ENCODE measurements around the gene LTA.

DNA sequence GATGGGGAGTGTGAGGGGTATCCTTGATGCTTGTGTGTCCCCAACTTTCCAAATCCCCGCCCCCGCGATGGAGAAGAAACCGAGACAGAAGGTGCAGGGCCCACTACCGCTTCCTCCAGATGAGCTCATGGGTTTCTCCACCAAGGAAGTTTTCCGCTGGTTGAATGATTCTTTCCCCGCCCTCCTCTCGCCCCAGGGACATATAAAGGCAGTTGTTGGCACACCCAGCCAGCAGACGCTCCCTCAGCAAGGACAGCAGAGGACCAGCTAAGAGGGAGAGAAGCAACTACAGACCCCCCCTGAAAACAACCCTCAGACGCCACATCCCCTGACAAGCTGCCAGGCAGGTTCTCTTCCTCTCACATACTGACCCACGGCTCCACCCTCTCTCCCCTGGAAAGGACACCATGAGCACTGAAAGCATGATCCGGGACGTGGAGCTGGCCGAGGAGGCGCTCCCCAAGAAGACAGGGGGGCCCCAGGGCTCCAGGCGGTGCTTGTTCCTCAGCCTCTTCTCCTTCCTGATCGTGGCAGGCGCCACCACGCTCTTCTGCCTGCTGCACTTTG lies 3.3 kb downstream of the LTA start, which contains the start of gene TNF:
- TF ChIP-seq, protein P1, sequence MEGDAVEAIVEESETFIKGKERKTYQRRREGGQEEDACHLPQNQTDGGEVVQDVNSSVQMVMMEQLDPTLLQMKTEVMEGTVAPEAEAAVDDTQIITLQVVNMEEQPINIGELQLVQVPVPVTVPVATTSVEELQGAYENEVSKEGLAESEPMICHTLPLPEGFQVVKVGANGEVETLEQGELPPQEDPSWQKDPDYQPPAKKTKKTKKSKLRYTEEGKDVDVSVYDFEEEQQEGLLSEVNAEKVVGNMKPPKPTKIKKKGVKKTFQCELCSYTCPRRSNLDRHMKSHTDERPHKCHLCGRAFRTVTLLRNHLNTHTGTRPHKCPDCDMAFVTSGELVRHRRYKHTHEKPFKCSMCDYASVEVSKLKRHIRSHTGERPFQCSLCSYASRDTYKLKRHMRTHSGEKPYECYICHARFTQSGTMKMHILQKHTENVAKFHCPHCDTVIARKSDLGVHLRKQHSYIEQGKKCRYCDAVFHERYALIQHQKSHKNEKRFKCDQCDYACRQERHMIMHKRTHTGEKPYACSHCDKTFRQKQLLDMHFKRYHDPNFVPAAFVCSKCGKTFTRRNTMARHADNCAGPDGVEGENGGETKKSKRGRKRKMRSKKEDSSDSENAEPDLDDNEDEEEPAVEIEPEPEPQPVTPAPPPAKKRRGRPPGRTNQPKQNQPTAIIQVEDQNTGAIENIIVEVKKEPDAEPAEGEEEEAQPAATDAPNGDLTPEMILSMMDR (IDR thresholded peaks at IDR 0.05; ENCODE audit: poor library complexity): no peak
- no peak for TF ChIP-seq EZH2phosphoT487 (IDR thresholded peaks at IDR 0.05; ENCODE audit: low read depth, severe bottlenecking, unreplicated experiment)
- TF ChIP-seq EZH2 (IDR thresholded peaks at IDR 0.05; ENCODE audit: borderline replicate concordance): no peak
